Smooth muscle cell (in vitro differentiated cells): ENCODE data around the gene CYYR1. TPM values are rescaled to one million over a fixed set of nuclear protein-coding genes. Genes with fewer than 3 reads are reported as not detected.

Experiments used
- DNase-seq: peaks from one replicate; lab custom pipeline; 2025; ENCODE audit not compliant: unreplicated experiment; lab: John Stamatoyannopoulos, UW
- H2AFZ ChIP-seq: fragments of 200-600 bp; sonication (generic); 2 replicates; pipeline ENCODE4 v1.6.0; 2016; ENCODE audit warnings: antibody characterized with exemption, low read depth, mild to moderate bottlenecking
- H3F3A ChIP-seq: fragments of 200-600 bp; sonication (generic); 2 replicates; pipeline ENCODE4 v1.6.0; 2017; ENCODE audit warnings: antibody characterized with exemption, low read depth
- H3K27ac ChIP-seq: fragments of 200-600 bp; sonication (generic); 2 replicates; pipeline ENCODE4 v1.5.1; 2016; ENCODE audit warnings: low read depth, mild to moderate bottlenecking
- H3K27me3 ChIP-seq: fragments of 200-600 bp; sonication (generic); 2 replicates; pipeline ENCODE4 v1.6.1; 2016; ENCODE audit warnings: low read depth, mild to moderate bottlenecking
- H3K36me3 ChIP-seq: fragments of 200-600 bp; sonication (generic); 2 replicates; pipeline ENCODE4 v1.5.1; 2016; ENCODE audit warnings: low read depth
- H3K4me1 ChIP-seq: fragments of 200-600 bp; sonication (generic); 2 replicates; pipeline ENCODE4 v1.5.1; 2016; ENCODE audit warnings: low read depth
- H3K4me2 ChIP-seq: fragments of 200-600 bp; sonication (generic); 2 replicates; pipeline ENCODE4 v1.6.0; 2016; ENCODE audit warnings: mild to moderate bottlenecking
- H3K4me3 ChIP-seq: fragments of 200-600 bp; sonication (generic); 2 replicates; pipeline ENCODE4 v1.5.1; 2016; ENCODE audit warnings: mild to moderate bottlenecking
- H3K79me2 ChIP-seq: fragments of 200-600 bp; sonication (generic); 2 replicates; pipeline ENCODE4 v1.6.0; 2016; ENCODE audit warnings: low read depth, mild to moderate bottlenecking
- H3K9ac ChIP-seq: fragments of 200-600 bp; sonication (generic); 2 replicates; pipeline ENCODE4 v1.6.0; 2016; ENCODE audit warnings: low read depth
- H3K9me3 ChIP-seq: fragments of 200-600 bp; sonication (generic); replicated peaks from 2 replicates; pipeline ENCODE4 v1.5.1; 2016; ENCODE audit warnings: low read depth
- H4K20me1 ChIP-seq: fragments of 200-600 bp; sonication (generic); 2 replicates; pipeline ENCODE4 v1.6.0; 2016; ENCODE audit warnings: low read depth
- WGBS: methylation state at CpG from one replicate; pipeline ENCODE4 v1.1.7; 2016; ENCODE audit warnings: low lambda C conversion rate; 5-methylcytosine and 5-hydroxymethylcytosine counted together
- polyA plus RNA-seq: library from polyadenylated mRNA; unstranded; fragments of >200 nt; fragmentation: Nextera tagmentation; extraction: Ambion mirVana; gene quantifications from 2 replicates; pipeline ENCODE4 v1.2.1, GENCODE V29; 2016
- total RNA-seq: library from RNA; depleted of rRNA; stranded (reverse); fragments of >200 nt; gene quantifications from 2 replicates; pipeline ENCODE4 v1.2.3, GENCODE V29; 2014
- TF ChIP-seq, protein P1 (sequence below): fragments of 200-600 bp; sonication (generic); IDR thresholded peaks from 2 replicates; pipeline ENCODE4 v1.5.1; 2017; ENCODE audit warnings: borderline replicate concordance, mild to moderate bottlenecking, antibody characterized with exemption; ENCODE audit not compliant: insufficient read depth, poor library complexity, severe bottlenecking

The CYYR1 gene
- total and polyA plus RNA-seq, 2 experiments from 2014 or later = 4.0 TPM

DNA sequence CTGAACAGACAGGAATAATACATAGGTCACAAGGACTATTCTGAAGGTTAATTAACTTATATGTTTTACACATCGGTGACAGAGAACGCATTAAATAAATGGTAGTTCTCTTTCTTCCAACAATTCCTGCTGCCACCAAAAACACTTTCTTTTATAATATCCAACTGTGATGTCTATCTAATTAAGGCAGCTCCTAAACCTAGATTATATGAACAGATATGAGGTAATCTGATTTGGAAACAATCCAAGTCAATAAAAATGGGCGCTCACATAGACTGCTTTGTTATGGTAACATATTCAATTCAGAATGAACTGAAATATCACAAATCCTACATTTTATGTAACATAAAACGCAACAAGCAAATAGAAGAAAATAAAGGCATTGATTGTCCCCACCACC, 16.0 kb downstream of the CYYR1 start:
- Histone ChIP-seq H3K9me3 (no peaks in the 10 kb centered on the region), H3K79me2 (no peaks in the 10 kb centered on the region), H3K36me3 (no peaks in the 10 kb centered on the region), H3K4me3 (no peak overlapping the region), H3F3A (no peaks in the 10 kb centered on the region), H2AFZ (no peak overlapping the region), H3K27me3 (no peaks in the 10 kb centered on the region), H3K9ac (no peak overlapping the region), H4K20me1 (no peaks in the 10 kb centered on the region), H3K4me1 (no peaks in the 10 kb centered on the region), H3K4me2 (no peak overlapping the region), H3K27ac (no peak overlapping the region)
- 95% methylated on average over 4 of the region's 4 CpGs for WGBS
- TF ChIP-seq, protein P1, sequence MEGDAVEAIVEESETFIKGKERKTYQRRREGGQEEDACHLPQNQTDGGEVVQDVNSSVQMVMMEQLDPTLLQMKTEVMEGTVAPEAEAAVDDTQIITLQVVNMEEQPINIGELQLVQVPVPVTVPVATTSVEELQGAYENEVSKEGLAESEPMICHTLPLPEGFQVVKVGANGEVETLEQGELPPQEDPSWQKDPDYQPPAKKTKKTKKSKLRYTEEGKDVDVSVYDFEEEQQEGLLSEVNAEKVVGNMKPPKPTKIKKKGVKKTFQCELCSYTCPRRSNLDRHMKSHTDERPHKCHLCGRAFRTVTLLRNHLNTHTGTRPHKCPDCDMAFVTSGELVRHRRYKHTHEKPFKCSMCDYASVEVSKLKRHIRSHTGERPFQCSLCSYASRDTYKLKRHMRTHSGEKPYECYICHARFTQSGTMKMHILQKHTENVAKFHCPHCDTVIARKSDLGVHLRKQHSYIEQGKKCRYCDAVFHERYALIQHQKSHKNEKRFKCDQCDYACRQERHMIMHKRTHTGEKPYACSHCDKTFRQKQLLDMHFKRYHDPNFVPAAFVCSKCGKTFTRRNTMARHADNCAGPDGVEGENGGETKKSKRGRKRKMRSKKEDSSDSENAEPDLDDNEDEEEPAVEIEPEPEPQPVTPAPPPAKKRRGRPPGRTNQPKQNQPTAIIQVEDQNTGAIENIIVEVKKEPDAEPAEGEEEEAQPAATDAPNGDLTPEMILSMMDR = no peak
- DNase-seq = no peak

DNA sequence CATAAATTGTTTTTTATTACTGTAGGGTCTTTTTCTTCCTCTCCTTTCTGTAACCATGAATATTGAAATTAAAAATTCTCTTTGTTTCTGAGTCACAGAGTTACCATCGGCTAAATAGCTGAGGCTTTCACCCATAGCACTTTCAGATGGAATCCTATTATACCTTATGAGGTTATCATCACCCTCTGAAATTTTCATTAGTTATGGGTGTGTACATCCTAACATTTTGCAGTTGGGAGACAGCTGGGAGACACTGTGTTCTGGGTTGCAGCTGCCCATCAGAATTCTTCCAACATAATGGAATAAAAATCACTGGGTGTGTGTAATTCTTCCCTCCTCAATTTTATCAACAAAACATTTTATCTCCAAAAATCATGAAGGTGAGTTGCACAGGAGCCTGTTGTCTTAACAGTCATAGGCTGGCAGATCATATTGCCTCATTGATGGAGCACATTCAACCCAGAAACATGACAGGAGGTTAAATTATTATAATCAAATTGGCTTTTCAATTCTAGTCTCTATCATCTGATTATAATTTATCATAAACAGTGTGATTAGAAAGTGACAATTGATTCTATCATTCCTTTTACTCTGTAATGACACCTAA, 17.4 kb downstream of the CYYR1 start:
- Histone ChIP-seq H3K4me1 (no peaks in the 10 kb centered on the region), H3K27me3 (no peaks in the 10 kb centered on the region), H4K20me1 (no peaks in the 10 kb centered on the region), H3K27ac (no peak overlapping the region), H3K36me3 (no peaks in the 10 kb centered on the region), H3K4me2 (no peak overlapping the region), H3F3A (no peaks in the 10 kb centered on the region), H3K9ac (no peak overlapping the region), H2AFZ (no peak overlapping the region), H3K9me3 (no peaks in the 10 kb centered on the region), H3K4me3 (no peak overlapping the region), H3K79me2 (no peaks in the 10 kb centered on the region)
- TF ChIP-seq, protein P1 = no peak
- 100% methylated on average over 1 of the region's 1 CpG for WGBS
- no peak for DNase-seq

DNA sequence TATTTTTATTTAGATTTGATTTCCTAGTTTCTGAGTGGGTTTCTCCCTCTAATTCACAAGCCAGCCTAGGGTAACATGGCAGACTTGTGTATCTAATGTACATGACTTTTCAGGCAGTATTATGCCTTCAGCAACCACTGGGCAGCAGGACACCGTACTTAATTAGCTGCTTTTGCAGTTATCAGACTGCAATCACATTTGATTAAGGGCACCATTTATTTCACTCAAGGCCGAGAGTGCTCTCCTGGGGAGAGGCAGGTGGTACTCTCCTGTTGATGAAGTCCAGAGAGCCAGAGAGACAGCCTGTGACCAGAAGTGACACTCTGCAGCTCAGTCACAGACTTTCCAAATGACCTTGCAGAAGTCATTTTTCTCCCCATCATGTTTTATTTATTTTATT, 18.7 kb downstream of the CYYR1 start:
- H3K4me1 ChIP-seq = no peaks in the 10 kb centered on the region
- H3K4me3 ChIP-seq = no peak overlapping the region
- H3K27me3 ChIP-seq = no peaks in the 10 kb centered on the region
- no peaks in the 10 kb centered on the region for H3K36me3 ChIP-seq
- TF ChIP-seq, protein P1 = no peak
- no peaks in the 10 kb centered on the region for H4K20me1 ChIP-seq
- H2AFZ ChIP-seq = no peak overlapping the region
- H3K9ac ChIP-seq = no peak overlapping the region
- H3K9me3 ChIP-seq = no peaks in the 10 kb centered on the region
- no peak overlapping the region for H3K4me2 ChIP-seq
- 87% methylated on average over 2 of the region's 2 CpGs for WGBS
- H3K27ac ChIP-seq = no peak overlapping the region
- DNase-seq = no peak
- no peaks in the 10 kb centered on the region for H3F3A ChIP-seq
- no peaks in the 10 kb centered on the region for H3K79me2 ChIP-seq

DNA sequence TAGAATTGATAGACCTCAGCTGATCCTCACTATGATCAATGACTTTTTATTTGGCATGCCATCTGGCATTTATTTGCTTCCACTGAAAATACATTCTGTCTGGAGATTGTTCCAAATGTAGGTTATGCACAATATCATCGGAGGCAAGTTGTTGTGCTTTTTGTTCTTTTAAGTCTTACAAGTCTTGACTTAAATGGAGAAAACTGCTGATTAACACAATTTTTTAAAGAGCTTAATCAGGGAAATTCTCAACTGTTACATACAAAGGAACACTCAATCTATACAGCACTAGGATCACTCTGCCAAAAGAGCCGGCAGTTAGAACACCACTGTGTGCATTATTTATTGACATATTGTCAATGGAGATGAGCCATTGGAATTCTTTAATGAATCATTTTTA, 19.2 kb downstream of the CYYR1 start:
- no peak for DNase-seq
- Histone ChIP-seq H3K79me2 (no peaks in the 10 kb centered on the region), H3K9ac (no peak overlapping the region), H3K4me2 (no peak overlapping the region), H3K4me3 (no peak overlapping the region), H3K9me3 (no peaks in the 10 kb centered on the region), H3K36me3 (no peaks in the 10 kb centered on the region), H3K27me3 (no peaks in the 10 kb centered on the region), H3F3A (no peaks in the 10 kb centered on the region), H2AFZ (no peak overlapping the region), H3K27ac (no peak overlapping the region), H4K20me1 (no peaks in the 10 kb centered on the region), H3K4me1 (no peaks in the 10 kb centered on the region)
- TF ChIP-seq, protein P1 = no peak
- WGBS = 96% methylated on average over 2 of the region's 2 CpGs
